Measurements from ENCODE around the gene CDC42EP2.

- TF ChIP-seq POLR2AphosphoS5 (IDR thresholded peaks at IDR 0.05; ENCODE audit: low read depth, low read length) (no peak), POLR2A (IDR thresholded peaks at IDR 0.05; ENCODE audit: low read depth, low read length) (no peak), TAF1 (IDR thresholded peaks at IDR 0.05; ENCODE audit: borderline replicate concordance, low read depth, low read length) (no peak)
Measured at GRCh38 chr11:65363770-65364169, 49.1 kb downstream of the CDC42EP2 start.

Data from GM12892 (cell line).